HG03064 (cell line): ENCODE measurements around the gene FAM186B.
"Not testable (repeated sequence)": the region's sequence is repeated elsewhere in the genome, so short reads cannot be mapped to it uniquely, and the experiment has no call there.

Source experiments
- ATAC-seq: cut with Tn5 transposase; IDR thresholded peaks from one replicate; pipeline ENCODE4 v1.9.1; 2021; ENCODE audit warnings: low read depth; ENCODE audit not compliant: unreplicated experiment

The FAM186B gene

DNA sequence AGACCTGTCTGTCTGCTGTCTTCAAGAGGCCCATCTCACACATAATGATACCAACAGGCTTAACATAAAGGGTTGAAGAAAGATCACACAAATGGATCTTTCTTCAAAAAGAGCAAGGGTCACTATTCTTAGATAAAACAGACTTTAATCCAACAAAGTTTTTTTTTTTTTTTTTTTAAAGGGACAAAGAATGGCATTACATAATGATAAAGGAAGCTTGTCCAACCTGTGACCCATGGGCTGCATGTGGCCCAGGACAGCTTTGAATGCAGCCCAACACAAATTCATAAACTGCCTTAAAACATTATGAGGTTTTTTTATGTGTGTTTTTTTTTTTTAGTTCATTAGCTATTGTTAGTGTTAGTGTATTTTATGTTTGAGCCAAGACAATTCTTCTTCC lies 6.8 kb upstream of the FAM186B start:
- ATAC-seq: no peak

DNA sequence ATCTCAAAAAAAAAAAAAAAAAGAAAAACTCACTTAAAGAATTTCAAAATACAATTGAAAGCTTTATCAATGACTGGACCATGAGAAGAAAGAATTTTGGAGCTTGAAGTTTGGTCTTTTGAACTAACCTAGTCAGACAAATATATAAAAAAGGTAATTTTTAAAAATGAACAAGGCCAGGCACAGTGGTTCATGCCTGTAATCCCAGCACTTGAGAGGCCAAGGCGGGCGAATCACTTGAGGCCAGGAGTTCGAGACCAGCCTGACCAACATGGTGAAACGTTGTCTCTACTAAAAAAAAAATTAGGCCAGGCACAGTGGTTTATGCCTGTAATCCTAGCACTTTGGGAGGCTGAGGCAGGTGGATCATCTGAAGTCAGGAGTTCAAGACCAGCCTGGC lies 5.3 kb upstream of the FAM186B start:
- not testable (repeated sequence) for ATAC-seq

DNA sequence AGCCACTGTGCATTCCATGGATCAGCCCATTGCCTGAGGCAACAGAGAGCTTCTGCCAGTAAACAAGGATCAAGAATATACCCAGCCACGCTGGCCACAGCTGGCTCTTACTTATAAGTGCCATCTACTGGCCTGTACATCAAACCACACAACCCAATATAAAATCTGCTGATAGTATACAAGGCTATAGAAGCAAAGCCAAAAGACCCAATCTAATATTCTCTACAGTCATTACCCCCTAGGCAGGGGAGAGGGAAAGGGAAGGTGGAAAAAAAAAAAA lies 4.4 kb upstream of the FAM186B start:
- no peak for ATAC-seq

DNA sequence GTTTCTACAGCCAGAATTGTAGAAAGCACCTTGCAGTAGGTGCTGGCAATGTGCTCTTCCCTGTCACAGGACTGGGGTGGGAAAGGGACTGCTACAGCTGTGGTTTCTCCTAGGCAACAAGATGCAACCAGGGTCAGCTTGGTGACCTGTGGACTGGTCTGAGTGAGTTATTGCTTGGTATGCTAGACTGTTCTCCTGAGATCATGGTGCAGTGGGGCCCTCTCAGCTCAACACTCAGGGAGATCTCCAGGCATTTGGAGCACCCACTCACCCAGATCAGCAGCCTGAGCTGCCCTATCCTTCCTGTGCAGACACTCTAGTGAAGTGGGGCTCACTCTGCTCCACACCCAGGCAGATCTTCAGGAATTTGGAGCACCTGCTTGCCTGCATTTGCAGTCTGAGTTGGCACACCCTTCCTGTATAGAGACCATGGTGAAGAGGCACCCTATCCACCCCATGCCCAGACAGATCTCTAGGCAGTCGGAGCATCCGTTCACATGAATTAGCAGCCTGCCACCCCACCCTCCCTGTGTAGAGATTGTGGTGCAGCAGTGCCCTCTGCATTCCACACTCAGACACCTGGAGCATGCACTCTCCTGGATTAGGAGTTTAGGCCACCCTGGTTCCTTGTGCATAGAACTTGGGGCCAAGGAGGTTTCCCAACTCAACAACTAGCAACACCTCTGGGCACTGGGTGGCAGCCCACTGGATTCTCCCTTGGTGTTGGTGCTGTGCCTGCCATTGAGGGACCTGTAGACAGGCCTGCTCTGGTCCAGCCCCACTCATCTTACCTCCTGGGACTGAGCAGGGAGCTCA lies 3.8 kb upstream of the FAM186B start:
- no peak for ATAC-seq

DNA sequence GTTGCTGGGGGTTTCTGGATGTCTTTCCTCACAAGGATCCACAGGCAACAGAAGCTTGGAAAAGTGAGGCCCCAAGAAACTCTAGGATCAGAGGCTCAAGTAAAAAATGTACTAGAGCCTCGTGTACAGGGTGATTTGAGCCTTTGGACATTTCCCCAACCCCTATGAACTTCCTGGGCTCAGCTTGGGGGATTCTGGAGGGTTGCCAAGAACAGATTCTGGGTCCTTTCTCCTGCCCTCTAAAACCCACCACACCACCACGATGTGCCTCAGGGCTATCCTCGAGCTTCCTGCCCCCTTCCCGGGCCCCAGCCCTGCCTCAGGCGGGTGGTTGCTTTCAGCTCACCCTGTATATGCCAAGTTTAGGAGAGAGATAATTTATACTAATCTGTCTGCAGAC lies 583 bp downstream of the FAM186B start:
- ATAC-seq: no peak

DNA sequence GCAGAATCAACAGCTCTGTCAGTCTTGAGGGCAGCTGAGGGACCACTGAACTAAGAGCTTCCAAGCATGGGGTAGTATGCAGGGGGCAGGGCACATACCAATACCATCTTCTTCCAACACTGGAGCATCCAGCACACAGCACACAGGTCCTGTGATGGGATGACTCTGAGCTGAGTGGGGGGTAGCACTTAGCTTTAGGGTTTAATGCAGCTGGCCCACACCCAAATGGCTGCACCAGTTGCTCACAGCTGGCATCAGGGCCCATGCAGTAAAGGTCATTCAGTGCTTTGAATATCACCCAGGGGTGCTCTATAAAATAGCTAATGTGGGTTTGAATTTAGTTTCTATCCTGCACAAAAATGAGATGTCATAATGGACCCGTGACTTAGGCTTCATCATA lies 1.7 kb downstream of the FAM186B start:
- no peak for ATAC-seq

DNA sequence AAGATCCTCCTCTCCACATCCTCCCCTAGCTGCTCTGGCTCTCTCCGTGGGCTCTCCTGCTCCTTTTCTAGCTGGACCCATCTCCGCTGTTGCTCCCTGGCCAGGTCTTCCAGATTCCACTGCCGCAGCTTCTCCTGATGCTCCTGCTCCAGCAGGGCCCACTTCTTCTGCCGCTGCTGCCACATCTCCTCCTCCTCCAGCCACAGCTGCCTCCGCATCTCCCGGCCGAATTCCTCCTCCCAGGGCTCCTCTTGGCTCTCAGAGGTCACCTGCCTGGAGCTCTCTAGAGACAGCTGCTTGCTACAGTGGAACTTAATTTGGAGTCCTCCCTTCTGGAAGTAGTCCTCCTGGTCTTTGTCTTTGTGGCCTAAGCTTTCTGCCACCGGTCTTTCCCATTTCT lies 5.5 kb downstream of the FAM186B start:
- no peak for ATAC-seq

DNA sequence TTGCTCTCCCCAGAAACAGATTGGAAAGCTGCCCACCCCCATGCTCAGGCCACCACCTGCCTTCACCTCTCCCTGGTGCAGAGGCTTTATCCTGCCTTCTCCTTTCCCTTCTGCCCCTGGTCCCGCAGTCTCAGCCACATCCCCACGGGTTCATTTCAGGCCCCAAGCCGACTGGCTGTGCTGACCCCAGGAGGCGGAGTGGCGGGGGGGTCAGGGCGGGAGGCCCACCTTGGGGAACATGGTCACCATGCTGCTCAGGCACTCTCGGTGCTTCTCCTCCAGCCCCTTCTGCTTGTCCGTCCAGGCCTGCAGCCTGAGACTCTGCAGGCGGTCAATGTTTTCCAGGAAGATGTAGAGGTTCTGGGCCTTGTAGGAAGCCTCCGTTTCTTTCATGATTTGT lies 6.9 kb downstream of the FAM186B start:
- ATAC-seq: no peak

DNA sequence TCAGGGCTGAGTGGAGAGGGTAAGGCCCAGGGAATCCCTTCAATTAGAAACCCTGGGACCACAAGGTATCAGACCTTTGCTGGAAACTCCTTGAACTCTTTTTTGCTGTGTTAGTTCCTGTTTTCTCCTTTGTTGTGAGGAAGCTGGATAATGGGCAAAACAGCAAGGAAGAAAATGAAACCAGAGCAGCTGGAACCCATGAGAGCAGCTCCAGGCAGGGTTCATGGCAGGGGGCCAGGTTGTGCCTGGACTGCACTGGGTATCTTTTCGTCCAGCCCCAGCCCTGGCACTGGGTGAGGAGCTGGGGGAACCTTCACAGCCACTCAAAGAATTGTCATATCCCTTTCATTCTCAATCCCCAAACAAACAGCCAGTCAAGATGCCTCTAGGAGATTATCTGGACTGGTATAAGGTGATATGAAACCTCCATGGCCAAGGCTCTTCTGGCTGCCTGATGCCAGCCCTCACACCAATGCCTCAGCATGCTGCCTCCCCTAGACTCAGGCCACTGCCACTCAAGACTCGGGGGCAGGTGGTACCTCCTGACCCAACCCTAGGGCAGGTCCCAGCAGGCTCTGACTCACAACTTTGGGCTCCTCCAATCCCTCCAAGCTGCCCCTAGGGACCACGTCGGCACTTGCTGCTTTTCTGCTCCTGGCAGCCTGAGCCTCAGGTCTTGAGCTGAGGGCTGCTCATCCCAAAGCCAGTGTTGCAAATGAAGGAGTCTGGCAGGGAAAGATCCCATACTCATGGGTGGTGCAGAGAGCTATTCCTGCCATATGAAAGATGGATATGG lies 16.5 kb downstream of the FAM186B start:
- ATAC-seq: no peak

DNA sequence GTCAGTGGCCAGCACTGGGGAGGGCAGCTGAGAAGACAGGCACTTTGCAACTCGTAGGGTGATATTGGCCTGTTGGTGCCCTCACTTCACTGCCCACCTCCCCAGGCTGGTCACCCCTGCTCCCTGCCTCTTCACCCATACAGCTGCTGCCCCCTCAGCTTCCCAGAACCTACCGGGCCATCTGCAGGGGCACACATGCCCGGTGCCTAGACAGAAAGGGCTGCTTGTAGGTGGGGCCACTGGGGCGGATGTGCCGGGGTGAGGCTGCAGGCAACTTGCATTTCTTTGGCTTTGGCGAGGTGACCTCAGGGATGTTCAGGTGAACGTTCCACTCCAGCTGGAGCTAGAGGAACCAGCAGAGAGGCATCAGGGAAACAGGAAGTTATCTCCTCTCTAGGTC lies 17.2 kb downstream of the FAM186B start:
- ATAC-seq: no peak

DNA sequence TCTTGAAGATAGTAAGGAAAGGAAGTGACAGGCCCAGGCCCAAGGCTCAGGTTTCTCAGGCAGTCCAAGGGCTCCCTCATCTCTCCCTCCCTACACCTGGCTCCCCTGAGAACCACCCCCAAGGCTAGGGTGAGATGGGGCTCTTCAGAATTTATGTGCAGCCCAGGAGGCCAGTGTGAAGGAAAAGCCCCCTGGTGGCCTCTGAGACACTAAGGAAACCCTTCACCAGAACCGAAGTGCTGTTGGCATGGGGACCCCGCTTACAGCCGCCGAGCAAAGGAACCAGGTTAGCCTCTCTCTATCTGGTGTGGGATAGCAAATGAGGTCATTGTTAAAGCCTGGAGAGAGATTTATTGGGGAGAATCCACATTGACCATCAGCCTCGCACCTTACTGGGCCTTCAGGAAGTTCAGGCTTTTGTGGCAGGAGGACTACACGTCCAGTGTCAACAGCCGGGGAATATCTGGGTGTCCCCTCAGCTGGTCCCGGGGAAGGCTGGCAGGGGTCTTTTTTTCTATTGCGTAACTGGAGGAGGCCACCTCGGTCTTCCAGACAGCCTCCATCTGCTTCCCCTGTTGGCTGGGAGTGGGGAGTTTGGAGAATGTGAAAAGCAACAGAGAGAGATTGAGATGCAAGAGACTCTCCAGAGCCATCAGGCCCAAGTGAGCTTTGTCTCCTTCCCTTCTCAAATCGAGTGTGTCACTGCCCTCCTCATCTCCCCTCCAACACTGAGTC lies 18.1 kb downstream of the FAM186B start:
- ATAC-seq: no peak

DNA sequence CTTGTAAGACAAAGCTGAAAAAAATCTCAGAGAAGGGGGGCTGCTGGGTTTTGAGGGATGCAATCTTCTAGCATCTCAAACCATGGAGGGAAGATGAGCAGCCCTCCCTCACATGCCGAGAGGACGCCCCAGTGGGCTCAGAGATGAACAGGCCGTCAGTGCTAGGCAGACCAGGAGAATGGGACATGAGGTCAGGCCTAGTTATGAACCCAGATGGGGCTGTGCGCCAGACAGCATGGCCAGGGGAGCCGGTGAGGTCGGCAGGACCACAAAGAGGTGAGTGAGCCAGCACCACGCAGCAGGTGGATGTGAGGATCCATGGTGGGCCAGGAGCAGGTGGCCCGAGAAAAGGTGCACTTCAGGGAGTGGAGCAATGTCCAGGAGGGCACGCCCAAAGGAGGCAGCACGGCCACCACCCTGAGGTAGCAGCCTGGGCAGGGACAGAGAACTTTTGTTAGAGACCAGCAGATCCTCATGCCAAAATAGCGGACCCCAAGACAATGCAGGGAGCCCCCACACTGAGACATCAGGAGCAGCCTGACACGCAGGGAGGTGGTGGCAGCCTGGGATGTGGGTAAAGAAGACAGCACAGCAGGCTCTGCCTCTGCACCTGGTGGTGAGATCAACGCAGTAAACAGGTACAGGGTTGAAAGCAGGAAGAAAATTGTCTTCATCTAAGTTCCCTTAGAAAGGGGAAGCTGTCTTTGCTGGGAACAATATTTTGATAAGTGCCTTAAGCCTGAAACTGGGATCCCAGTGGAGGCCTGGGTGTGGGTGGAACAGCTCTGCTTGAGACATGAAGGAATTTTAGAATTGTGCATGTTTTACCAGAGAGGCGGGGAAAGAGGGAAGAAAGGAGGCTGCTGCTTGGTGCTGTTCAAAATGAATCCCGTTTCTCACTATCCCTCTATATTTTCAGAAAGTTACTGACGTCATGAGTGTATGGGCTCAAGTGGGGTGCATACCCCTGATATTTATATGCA lies 19.7 kb downstream of the FAM186B start:
- ATAC-seq: no peak

DNA sequence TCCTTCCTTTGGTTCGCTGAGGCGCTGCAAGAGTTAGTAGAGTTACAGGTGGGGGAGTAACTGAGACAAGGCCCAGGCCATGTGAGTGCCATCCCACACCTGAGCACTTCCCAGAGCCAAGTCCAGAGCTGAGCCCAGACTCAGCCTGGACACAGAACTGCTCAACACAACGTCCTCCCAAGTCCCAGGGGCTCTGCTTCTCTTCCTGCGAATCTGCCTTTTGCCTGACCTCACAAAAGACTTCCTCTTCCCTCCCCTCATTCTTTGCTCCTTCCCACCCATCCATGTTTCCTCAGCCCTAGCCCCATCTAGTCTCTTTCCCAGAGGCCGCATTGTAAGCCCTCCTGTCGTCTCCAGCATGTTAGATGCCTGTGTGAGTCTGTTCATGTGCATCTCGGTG lies 20.8 kb downstream of the FAM186B start:
- no peak for ATAC-seq

DNA sequence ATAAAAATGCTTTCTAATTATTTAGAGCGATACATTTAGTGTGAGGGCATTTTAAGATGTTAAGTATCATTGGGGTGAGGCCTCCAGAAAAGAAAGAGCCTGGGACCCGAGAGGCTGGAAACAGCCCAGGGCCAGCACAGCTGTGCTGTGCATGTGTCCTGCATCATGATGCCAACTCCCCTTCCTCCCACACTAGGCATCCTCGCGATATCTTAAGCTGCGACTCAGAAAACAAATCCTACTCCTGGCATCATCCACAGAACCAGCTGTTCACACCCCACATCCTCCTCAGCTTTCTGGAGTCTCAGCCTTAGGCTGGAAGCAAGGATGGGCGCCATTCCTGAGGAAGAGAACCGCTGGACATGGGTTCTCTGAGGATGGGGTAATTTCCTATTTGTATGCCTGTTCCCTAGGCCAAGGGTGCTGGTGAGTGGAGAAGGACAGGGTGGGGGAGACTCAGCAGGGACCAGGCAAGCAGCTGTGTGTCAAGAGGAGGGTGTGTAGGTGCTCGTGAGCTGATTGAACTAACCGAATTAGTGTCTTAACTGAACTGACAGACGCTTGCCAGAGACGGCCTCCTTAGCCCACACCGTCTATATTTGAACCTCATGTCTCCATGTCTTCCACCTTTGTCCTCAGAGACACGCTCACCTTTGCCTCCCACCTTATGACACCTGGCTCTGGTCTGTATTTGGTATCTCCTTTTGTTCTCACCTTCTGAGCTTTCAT lies 21.9 kb downstream of the FAM186B start:
- ATAC-seq: no peak

DNA sequence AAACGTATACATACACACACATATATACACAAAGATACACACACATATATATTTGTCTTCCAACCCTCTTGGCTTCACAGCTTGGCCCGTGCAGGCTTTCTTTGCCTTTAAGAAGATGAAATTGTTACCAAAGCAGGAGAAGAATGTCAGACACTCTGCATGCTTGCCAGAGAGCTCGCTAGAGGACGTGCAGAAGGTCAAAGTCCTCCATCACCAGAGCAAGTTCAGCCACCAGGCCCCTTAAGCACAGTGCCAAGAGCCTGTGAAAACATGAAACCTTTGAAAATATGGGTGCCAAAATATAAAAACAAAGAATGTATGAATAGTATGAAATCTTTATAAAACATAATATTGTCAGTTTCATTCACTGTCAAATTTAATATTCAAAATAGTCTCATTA lies 22.6 kb downstream of the FAM186B start:
- no peak for ATAC-seq

DNA sequence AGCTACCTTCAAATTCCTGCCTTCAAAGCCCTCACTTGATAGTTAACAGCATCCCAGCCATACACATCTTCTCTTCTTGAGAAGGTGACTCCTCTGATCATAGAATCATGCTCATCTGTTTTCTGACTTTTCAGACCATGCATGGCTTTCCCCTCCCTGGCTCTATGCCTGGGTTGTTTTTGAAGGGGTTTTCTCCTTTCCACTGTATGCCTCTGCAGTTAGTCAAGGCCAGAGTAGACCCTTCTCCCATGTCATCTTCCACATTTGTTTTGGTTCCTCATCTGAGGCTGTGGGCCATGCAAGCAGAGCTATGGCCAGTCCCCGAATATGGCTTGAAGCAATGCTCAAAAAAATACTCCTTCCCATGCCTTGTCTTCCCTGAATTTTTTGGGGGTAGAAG lies 23.2 kb downstream of the FAM186B start:
- ATAC-seq: no peak

DNA sequence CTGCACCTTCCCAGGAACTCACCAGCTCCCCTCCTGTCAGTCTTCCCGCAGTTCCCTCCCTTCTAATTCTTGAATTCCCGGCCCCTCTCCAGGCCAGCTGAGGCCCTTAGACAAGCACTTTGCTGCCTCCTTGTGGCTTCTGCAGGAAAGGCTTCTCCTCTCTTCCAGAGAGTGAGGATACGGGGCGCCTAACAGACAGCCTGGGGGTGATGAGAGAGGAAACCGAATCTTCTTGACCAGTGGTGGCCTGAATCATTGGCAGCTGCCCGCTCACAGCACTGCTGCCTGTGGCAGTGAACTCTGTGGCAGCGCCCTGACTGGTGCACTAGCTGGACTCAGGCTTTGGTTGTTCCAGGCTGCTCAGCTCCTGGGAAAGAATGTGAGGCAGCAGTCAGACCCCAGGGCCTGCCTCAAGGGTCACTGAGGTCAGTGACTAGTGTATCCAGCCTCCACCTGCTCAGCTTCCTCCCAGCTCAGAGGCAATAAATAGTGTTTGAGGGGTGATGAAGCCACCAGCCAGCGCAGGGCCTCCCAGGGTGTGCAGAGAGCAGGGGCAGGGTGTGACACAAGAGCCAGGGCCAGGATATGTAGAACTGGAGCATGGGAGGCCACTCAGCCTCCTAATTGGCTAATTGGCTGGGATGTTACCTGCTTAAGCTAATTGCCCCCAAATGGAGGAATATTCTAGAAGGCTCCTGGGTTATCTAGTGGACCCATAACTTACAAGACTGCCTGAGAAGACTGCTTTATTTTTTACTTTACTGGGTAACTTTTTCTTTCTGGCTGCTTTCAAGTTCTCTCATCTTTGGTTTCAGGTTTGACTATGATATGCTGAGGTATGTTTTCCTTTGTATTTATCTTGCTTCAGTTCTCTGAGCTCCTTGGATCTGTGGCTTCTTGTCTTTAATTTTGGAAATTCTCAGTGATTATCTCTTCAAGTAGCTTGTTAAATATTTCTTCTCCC lies 24.6 kb downstream of the FAM186B start:
- no peak for ATAC-seq

DNA sequence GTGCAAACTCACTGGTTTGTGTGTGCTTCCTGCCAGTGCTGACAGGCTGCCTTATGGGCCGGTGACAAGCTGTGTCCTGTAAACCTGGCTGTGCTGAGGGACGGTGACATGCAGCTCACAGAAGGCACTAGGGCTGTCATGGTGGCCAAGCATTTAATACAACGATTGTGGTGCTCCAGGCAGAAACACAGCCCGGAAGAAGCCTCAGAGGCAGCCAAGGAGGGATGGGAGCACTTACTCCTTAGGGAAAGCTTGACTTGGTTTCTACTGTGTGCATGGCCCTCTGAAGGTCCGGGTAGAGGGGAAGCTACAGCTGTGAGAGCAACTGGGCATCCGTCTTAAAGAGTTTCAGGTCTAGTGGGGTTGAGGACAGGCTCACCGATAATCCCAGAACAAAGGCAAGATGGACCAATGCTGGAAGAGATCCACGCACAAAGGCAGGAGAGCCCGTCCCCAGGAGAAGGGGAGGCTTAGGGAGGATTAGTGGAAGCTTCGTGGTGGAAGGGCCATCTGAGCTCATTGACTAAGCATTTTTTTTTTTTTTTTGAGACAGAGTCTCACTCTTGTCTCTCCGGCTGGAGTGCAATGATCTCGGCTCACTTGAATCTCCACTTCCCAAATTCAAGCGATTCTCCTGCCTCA lies 26.8 kb downstream of the FAM186B start:
- no peak for ATAC-seq
